ENCODE measurements around the gene ID2. TPM values are rescaled to one million over a fixed set of nuclear protein-coding genes. Genes with fewer than 3 reads are reported as not detected.

The ID2 gene, protein sequence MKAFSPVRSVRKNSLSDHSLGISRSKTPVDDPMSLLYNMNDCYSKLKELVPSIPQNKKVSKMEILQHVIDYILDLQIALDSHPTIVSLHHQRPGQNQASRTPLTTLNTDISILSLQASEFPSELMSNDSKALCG
- total RNA-seq (2014; rRNA removed; shearing (Covaris generic)) = 161 and 209 TPM in 2 replicates

DNA sequence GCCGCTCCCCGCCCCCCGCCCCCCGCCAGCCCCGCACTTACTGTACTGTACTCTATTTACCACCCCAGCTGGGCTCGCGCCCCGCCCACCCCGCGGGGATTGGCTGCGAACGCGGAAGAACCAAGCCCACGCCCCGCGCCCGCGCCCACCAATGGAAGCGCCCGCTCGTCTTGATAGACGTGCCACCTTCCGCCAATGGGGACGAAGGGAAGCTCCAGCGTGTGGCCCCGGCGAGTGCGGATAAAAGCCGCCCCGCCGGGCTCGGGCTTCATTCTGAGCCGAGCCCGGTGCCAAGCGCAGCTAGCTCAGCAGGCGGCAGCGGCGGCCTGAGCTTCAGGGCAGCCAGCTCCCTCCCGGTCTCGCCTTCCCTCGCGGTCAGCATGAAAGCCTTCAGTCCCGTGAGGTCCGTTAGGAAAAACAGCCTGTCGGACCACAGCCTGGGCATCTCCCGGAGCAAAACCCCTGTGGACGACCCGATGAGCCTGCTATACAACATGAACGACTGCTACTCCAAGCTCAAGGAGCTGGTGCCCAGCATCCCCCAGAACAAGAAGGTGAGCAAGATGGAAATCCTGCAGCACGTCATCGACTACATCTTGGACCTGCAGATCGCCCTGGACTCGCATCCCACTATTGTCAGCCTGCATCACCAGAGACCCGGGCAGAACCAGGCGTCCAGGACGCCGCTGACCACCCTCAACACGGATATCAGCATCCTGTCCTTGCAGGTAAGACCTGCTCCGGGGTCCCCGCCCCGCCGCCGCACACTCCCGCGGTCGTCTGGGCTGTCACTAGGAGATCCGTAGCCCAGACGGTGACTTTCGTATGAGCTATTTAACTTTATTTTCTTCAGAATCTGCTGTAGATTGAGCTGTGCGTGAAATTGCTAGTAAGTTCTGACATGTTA is at the start of gene ID2:
TSS of gene ID2 (plus strand) at position 271 of the 907 bp plus-strand sequence. CDS start at position 381, 110 bp downstream.
- Histone ChIP-seq H3K4me1 (replicated peaks) (peaks cover 47% of the 10 kb centered on the region), H3K36me3 (peaks cover 33% of the 10 kb centered on the region), H3K27me3 (replicated peaks) (no peaks in the 10 kb centered on the region), H3K9me3 (replicated peaks) (no peaks in the 10 kb centered on the region), H3K27ac (peak within 1 kb of the TSS; percentile 97), H3K4me3 (peak within 1 kb of the TSS; percentile 56)
- DNase-seq (ENCODE audit: low read depth in 1 of 2, low spot score in 2 of 2) = peak; percentile 97 to 99

DNA sequence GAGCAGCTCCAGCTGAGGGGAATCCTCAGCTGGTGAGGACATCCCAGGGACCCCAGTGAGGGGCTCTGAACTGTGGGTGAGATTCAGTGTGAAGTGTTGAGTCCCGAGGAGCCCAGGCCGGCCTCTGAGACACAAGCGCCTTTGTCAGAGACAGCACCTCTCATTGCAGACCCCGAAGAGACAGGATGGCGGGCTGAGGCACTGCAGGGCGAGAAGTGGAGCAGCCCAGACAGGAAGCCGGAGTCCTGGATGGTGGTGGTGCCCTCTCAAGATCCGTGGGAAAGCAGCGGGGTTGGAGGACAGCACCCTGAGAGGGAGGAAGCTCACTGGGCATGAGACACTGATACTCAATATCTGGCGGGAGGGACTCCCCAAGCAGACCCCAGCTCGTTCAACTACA is 49.1 kb upstream of the ID2 start:
- Histone ChIP-seq H3K27me3 (replicated peaks) (no peaks in the 10 kb centered on the region), H3K36me3 (no peaks in the 10 kb centered on the region), H3K9me3 (replicated peaks) (no peaks in the 10 kb centered on the region), H3K27ac (peak overlapping the region; percentile 85), H3K4me1 (replicated peaks) (peaks cover 68% of the 10 kb centered on the region), H3K4me3 (no peak overlapping the region)
- DNase-seq (ENCODE audit: low read depth in 1 of 2, low spot score in 2 of 2) = no peak

DNA sequence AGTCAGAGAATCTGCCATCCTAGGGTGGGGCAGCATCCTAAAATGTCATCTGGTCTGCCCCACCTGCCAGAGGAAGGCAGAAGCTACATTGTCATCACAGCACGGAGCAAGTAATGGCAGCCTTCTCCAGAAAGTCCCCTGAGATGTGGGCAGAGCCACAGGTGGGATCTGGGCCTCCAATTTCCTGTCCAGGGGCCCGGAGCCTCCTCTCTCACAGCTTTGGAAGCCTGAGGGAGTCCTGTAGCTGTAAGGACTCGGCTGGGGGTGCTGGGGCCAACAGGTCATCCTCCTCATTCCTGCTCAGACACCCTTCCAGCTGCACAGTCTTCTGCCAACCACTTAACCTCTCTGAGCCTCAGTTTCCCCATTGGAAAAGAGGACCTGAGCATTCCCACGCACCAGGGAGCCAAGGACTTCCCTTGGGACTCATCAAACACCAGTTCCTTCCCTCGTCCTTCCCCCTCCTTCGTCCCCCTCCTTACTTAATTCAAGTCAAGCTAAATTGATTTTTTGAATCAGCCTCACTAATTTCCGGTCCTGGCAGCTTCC is 48.6 kb upstream of the ID2 start:
- Histone ChIP-seq H3K9me3 (replicated peaks) (no peaks in the 10 kb centered on the region), H3K4me3 (no peak overlapping the region), H3K27me3 (replicated peaks) (no peaks in the 10 kb centered on the region), H3K27ac (peak overlapping the region; percentile 85), H3K4me1 (replicated peaks) (peaks cover 66% of the 10 kb centered on the region), H3K36me3 (no peaks in the 10 kb centered on the region)
- no peak for DNase-seq (ENCODE audit: low read depth in 1 of 2, low spot score in 2 of 2)

DNA sequence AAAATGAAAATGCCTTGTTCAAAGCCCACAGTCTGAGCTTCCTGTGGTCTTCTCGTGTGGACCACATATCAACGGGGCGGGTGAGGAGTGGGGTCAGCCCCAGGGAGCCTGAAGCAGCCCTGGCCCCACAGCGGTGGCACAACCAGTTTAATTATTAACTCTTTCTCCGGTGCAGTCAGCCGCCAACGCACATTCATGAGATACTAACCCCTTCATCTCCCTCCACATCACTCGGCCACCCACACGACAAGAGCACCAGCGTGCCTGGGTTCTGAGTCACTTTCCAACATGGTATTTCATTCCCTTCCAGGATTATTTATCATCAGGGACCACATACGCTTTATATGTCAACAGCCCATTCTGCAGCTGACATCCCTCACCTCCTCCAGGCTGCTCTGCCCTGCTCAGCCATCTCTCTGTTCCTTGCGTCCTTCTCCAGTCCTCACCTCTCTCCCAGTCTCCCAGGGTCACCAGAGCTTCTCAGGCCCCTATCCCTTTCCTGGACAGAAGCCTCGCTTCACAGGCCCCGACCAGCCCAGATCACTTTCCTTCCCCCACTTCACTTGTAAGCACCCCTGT is 48.0 kb upstream of the ID2 start:
- Histone ChIP-seq H3K27me3 (replicated peaks) (no peaks in the 10 kb centered on the region), H3K27ac (peak overlapping the region; percentile 85), H3K36me3 (no peaks in the 10 kb centered on the region), H3K9me3 (replicated peaks) (no peaks in the 10 kb centered on the region), H3K4me1 (replicated peaks) (peaks cover 61% of the 10 kb centered on the region), H3K4me3 (no peak overlapping the region)
- DNase-seq (ENCODE audit: low read depth in 1 of 2, low spot score in 2 of 2) = peak; percentile 98 to 99

DNA sequence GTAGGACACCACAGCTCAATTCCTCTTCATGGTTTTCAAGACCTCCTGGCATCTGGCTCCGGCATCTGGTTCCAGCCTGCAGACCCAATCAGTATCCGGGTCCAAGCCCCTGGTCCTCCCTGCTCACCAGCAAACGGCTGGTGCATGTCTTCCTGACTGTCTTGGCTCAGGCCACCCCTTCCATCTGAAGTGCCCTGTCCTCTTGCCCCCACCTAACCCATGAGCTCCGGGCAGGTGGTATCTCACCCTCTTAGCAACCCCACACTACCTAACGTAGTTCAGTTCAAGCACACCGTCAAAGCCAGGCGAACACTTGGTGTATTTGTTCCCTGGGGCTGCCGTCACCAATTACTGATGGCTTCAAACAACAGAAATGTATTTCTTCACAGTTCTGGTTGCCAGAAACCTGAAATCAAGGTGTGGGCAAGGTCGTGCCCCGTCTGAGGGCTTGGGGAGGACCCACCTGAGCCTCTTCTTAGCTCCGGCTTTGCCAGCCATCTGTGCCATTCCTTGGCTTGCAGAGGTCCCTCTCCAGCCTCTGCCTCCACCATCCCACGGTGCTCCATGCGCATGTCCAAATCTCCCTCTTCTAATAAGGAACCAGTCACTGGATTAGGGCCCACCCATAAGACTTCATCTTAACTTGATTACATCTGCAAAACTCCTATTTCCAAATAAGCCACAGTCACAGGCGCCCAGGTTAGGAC is 47.2 kb upstream of the ID2 start:
- Histone ChIP-seq H3K27ac (peak overlapping the region; percentile 85), H3K4me1 (replicated peaks) (peaks cover 59% of the 10 kb centered on the region), H3K36me3 (no peaks in the 10 kb centered on the region), H3K4me3 (no peak overlapping the region), H3K27me3 (replicated peaks) (no peaks in the 10 kb centered on the region), H3K9me3 (replicated peaks) (no peaks in the 10 kb centered on the region)
- no peak for DNase-seq (ENCODE audit: low read depth in 1 of 2, low spot score in 2 of 2)

DNA sequence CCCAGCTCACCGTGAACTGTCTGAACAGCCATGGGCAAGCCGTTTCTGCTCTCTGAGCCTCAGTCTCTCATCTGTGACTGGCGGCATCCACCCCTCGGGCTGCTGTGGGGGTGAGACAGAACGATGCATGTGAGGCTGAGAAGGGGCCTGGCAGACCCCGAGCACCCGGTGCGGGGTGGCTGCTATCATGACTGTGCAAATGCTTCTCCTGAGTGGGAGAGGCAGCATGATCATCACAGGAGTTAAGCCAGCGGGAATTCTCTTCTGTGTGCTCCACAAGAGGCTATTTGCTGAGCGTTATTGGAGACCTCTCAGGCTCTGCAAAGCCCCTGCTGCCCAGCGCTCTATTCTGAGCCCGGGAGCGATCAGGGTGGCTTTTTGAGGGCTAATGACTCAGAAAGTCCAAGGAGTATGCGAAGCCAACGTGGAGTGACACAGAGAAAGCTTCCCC is 45.8 kb upstream of the ID2 start:
- H3K4me3 ChIP-seq = no peak overlapping the region
- no peaks in the 10 kb centered on the region for H3K9me3 ChIP-seq (replicated peaks)
- peaks cover 55% of the 10 kb centered on the region for H3K4me1 ChIP-seq (replicated peaks)
- H3K27me3 ChIP-seq (replicated peaks) = no peaks in the 10 kb centered on the region
- DNase-seq (ENCODE audit: low read depth in 1 of 2, low spot score in 2 of 2) = peak; percentile 84 to 93
- no peaks in the 10 kb centered on the region for H3K36me3 ChIP-seq
- H3K27ac ChIP-seq = peak overlapping the region; percentile 85

DNA sequence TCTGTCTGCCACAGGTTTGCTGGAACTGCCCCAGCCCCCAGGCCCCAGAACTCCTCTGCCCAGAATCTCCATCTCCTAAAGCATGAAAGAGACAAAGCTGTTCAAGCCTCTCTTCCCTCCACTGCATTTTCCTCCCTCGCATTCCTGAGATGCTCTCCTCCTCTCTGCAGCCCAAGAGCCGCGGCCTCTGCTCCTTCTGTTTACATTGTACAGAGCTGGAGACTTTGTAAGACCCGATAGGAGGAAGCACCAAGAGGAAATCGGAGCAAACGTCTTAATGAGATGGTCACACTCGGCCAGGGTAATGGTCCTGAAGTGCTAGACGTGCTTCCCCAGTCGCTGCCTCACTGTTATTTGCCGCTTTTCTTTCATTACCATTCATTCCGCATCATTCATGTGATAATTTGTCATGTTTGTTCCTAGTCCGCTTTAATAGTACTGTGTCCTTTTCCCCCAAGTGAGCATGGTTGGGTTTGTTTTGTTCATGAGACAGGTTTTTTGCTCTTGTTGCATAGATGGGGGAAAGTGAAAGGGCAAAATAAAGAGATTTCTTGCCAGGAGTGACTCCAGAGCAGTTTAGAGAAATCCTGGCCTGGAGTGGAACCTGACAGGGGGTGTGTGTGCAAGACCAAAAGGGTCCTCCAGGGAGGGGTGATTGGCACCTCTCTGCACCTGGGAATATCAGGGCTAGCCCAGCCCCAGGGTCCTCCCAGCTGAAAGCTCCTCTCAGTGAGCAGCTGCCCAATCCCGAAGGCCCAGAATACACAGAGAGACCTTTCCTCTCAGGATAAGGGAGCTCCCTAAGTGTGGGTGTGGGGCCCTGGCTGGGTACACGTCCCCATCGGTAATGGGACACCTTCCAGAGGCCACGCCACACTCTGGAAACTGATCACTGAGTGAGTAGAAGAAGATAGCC is 44.9 kb upstream of the ID2 start:
- H3K4me1 ChIP-seq (replicated peaks) = peaks cover 55% of the 10 kb centered on the region
- DNase-seq (ENCODE audit: low read depth in 1 of 2, low spot score in 2 of 2) = peak; percentile 76 to 79
- H3K36me3 ChIP-seq = no peaks in the 10 kb centered on the region
- H3K27ac ChIP-seq = peak overlapping the region; percentile 85
- H3K27me3 ChIP-seq (replicated peaks) = no peaks in the 10 kb centered on the region
- H3K9me3 ChIP-seq (replicated peaks) = no peaks in the 10 kb centered on the region
- H3K4me3 ChIP-seq = no peak overlapping the region

DNA sequence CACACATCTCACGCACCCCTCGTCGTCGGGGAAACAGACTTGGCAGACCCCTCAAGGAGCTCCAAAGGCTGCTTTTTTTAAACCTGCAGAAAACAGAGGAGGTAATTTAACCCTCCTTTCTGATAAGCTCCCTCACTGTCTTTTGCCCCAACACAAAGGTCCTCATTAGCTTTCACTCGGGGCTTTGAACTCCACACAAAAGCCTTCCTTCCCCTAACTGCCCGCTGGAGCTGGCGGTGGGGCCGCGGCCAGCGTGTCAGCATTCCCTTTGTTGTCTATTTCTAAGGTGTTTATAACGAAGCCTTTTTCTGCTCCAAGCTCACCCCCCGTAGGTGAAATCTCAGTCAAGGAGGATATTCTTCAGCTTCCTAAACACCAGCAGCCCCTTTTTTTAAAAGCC is 43.5 kb upstream of the ID2 start:
- Histone ChIP-seq H3K36me3 (no peaks in the 10 kb centered on the region), H3K4me3 (no peak overlapping the region), H3K9me3 (replicated peaks) (no peaks in the 10 kb centered on the region), H3K27ac (no peak overlapping the region), H3K27me3 (replicated peaks) (no peaks in the 10 kb centered on the region), H3K4me1 (replicated peaks) (peaks cover 41% of the 10 kb centered on the region)
- no peak for DNase-seq (ENCODE audit: low read depth in 1 of 2, low spot score in 2 of 2)

DNA sequence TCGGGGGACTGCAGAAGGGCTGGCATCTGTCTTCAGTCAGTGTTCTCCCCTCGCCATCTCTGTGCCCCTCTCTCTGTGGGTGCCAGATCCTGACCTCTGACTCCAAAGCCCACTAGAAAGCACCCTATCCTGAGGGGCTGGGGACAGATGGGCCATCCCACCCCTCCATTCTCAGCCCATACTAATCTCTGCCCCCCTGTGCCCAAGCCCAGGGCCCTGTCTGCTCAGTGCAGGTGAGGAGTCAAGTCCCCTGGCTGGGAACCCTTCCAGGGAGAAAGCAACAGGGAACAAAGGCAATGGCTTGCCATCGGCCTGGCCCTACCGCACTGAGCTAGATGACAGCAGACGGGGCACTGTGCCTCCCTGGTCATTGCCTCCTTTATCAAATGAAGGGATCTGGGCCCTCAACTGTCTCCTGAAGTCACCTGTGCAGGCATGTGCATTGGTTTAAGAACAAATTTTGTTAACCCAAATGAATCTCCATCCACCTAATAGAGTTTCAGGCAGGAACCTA is 42.7 kb upstream of the ID2 start:
- Histone ChIP-seq H3K27me3 (replicated peaks) (no peaks in the 10 kb centered on the region), H3K4me1 (replicated peaks) (peaks cover 33% of the 10 kb centered on the region), H3K4me3 (no peak overlapping the region), H3K27ac (no peak overlapping the region), H3K36me3 (no peaks in the 10 kb centered on the region), H3K9me3 (replicated peaks) (no peaks in the 10 kb centered on the region)
- DNase-seq (ENCODE audit: low read depth in 1 of 2, low spot score in 2 of 2) = no peak

DNA sequence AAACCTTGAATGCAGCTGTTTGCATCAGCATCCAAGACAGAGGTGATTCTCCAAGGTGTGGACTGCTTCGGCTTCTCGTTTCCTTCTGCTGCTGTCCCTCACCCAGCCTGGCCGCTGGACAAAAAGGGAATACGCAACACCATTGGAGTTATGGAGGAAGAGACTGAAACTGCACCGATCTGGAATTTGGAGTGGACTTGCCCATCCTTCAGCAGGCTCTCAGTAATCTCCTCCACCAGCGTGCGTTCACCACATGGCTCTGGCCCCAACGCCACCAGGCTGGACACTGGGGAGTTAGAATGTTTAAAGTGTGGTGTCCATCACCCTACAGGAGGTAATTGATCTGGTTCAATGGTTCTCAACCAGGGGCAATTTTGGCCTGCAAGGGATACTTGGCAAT is 41.4 kb upstream of the ID2 start:
- H3K36me3 ChIP-seq = no peaks in the 10 kb centered on the region
- no peak for DNase-seq (ENCODE audit: low read depth in 1 of 2, low spot score in 2 of 2)
- no peaks in the 10 kb centered on the region for H3K27me3 ChIP-seq (replicated peaks)
- H3K27ac ChIP-seq = no peak overlapping the region
- H3K4me1 ChIP-seq (replicated peaks) = peaks cover 20% of the 10 kb centered on the region
- no peaks in the 10 kb centered on the region for H3K9me3 ChIP-seq (replicated peaks)
- H3K4me3 ChIP-seq = no peak overlapping the region

DNA sequence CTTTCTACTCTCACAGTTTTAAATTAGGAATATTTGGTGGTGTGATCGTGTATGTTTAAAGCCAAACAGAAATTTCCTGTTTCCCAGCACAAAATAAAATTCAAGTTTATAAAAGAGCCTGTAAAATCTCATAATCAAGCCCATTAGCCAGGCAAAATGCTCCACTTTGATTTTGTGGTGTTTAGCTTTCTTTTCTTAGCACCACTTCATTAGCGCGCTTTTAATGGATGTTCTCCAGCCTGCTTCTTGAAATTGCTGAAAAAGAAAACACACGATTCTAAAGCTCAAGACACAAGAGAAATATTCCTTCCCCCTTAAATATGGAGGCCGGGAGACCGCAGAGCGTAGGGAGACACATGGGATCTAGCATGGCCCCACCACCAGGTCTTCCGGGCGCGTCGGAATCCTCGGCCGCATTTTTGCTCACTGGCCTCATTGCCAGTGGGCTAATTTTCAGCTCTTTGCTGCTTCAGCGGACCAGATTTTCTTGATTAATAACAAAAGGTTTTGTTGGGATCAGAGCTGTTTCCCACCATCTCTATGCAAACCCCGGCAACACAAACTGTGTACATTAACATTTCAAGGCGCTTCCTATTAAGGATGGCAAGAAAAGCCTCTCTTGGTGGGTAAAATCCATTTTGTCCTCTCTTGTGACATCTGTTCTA is 40.4 kb upstream of the ID2 start:
- no peak for DNase-seq (ENCODE audit: low read depth in 1 of 2, low spot score in 2 of 2)
- Histone ChIP-seq H3K4me3 (no peak overlapping the region), H3K36me3 (no peaks in the 10 kb centered on the region), H3K27ac (no peak overlapping the region), H3K4me1 (replicated peaks) (peaks cover 10% of the 10 kb centered on the region), H3K9me3 (replicated peaks) (no peaks in the 10 kb centered on the region), H3K27me3 (replicated peaks) (no peaks in the 10 kb centered on the region)

DNA sequence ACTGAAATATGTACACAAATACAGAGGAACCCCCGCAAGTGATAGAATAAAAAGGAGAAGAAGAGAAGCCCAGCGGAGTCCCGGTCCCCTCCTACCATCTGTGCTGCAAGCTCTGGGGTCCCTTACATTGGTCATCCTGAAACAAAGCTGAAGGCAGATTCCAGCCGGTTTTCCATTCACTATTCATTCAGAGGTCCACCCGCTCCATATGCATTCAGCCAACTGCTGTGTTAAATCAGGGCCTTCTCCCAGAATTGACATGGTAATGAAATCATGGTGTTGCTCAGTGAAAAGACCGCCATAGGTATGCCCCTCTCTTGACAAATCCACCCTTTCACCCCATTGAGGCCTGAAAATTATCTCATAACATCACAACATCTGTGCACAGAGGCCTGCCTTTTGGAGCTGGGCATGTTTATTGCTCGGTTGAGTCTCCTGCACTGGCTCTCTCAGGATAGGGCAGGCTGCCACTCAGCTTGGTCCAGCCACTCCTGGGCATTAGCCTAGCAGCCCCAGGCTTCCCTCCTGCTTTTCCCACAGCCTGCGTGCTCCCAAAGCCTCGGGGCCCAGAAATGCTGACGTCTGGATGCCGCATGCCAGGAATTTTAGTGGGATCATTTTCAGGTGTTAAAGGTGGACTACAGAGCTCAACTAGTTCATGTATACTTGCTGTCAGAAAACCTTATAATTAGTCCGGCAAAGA is 39.3 kb upstream of the ID2 start:
- Histone ChIP-seq H3K36me3 (no peaks in the 10 kb centered on the region), H3K9me3 (replicated peaks) (no peaks in the 10 kb centered on the region), H3K4me3 (no peak overlapping the region), H3K27me3 (replicated peaks) (no peaks in the 10 kb centered on the region), H3K4me1 (replicated peaks) (no peaks in the 10 kb centered on the region; the same call in 1 of the 2 replicates), H3K27ac (no peak overlapping the region)
- DNase-seq (ENCODE audit: low read depth in 1 of 2, low spot score in 2 of 2) = no peak

All from SJSA1 (cell line).